H1 (cell line): ENCODE measurements around the gene TMEM72. TPM values are rescaled to one million over a fixed set of nuclear protein-coding genes. Genes with fewer than 3 reads are reported as not detected.

Experiments
- CTCF ChIA-PET: fragments of 300-600 bp; sonication (Branson Sonifier 250); formaldehyde crosslinking; loops from one replicate; lab custom pipeline; 2021; ENCODE audit not compliant: partially characterized antibody; lab: Charles Lee
- POLR2A ChIA-PET: fragments of 300-600 bp; sonication (Branson Sonifier 250); formaldehyde crosslinking; loops from one replicate; lab custom pipeline; 2021; ENCODE audit warnings: inconsistent platforms; ENCODE audit not compliant: partially characterized antibody; lab: Charles Lee
- DNase-seq, 2 experiments: peaks; one replicate each; pipeline versions ENCODE4 v3.0.0 to v3.0.0-alpha.2; 2010 to 2022; ENCODE audit warnings: low spot score in 2 of 2, low read depth in 1 of 2, mixed read lengths in 1 of 2
- FAIRE-seq: peaks from 2 replicates; lab custom pipeline; 2011; peaks lifted over from hg19 to GRCh38; lab: Jason Lieb, UNC
- H2AFZ ChIP-seq: 2 replicates; pipeline ENCODE4 v1.8.1; 2012; ENCODE audit warnings: low read length, inconsistent platforms
- H2AK5ac ChIP-seq: 2 replicates; pipeline ENCODE4 v1.6.1; 2013; ENCODE audit warnings: low read depth, low read length
- H2BK120ac ChIP-seq: replicated peaks from 2 replicates; pipeline ENCODE3; 2013; ENCODE audit warnings: low read depth, low read length, inconsistent platforms
- H2BK12ac ChIP-seq: 2 replicates; pipeline ENCODE4 v1.6.1; 2013; ENCODE audit warnings: low read depth, low read length
- H2BK15ac ChIP-seq: 2 replicates; pipeline ENCODE4 v1.6.1; 2013; ENCODE audit warnings: low read length
- H2BK20ac ChIP-seq: 2 replicates; pipeline ENCODE4 v1.6.1; 2013; ENCODE audit warnings: low read length
- H2BK5ac ChIP-seq: 2 replicates; pipeline ENCODE4 v1.6.1; 2013; ENCODE audit warnings: low read depth, low read length
- H3K14ac ChIP-seq: 2 replicates; pipeline ENCODE4 v1.6.1; 2013; ENCODE audit warnings: inconsistent platforms; ENCODE audit not compliant: insufficient read length
- H3K18ac ChIP-seq: 2 replicates; pipeline ENCODE4 v1.6.1; 2013; ENCODE audit warnings: low read length; ENCODE audit errors: extremely low read depth
- H3K23ac ChIP-seq: 2 replicates; pipeline ENCODE4 v1.6.1; 2013; ENCODE audit warnings: inconsistent platforms; ENCODE audit not compliant: insufficient read length
- H3K23me2 ChIP-seq: 2 replicates; pipeline ENCODE4 v1.6.1; 2013; ENCODE audit warnings: low read depth, low read length
- H3K27ac ChIP-seq: 2 replicates; pipeline ENCODE4 v1.6.1; 2011; ENCODE audit warnings: low read depth, low read length, inconsistent platforms
- H3K27me3 ChIP-seq, 4 experiments: replicated peaks in 1 of 4; 1 replicate in 1 of 4; 2 replicates in 3 of 4; pipeline versions ENCODE4 v1.6.1 to v1.8.1; 2011 to 2013; ENCODE audit warnings: low read length in 3 of 4, mild to moderate bottlenecking in 3 of 4, inconsistent platforms in 2 of 4, mixed read lengths in 2 of 4, moderate library complexity in 1 of 4; ENCODE audit not compliant: control insufficient read depth in 3 of 4, insufficient read depth in 3 of 4; ENCODE audit errors: extremely low read depth in 1 of 4
- H3K36me3 ChIP-seq, 4 experiments: 2 replicates each; pipeline versions ENCODE4 v1.6.1 to v1.8.1; 2011 to 2013; ENCODE audit warnings: mild to moderate bottlenecking in 4 of 4, low read length in 3 of 4, moderate library complexity in 2 of 4, control low read depth in 1 of 4, inconsistent platforms in 1 of 4; ENCODE audit not compliant: insufficient read depth in 4 of 4, control insufficient read depth in 2 of 4
- H3K4ac ChIP-seq: replicated peaks from 2 replicates; pipeline ENCODE3; 2013; ENCODE audit warnings: low read length, low read depth, mixed read lengths, inconsistent platforms; ENCODE audit not compliant: insufficient read length
- H3K4me1 ChIP-seq, 4 experiments: replicated peaks in 1 of 4; 1 replicate in 1 of 4; 2 replicates in 3 of 4; pipeline versions ENCODE4 v1.6.1 to v1.8.1; 2011 to 2013; ENCODE audit warnings: low read length in 3 of 4, inconsistent platforms in 2 of 4, mixed read lengths in 1 of 4; ENCODE audit not compliant: insufficient read depth in 4 of 4, control insufficient read depth in 3 of 4
- H3K4me2 ChIP-seq, 2 experiments: 2 replicates each; pipeline versions ENCODE4 v1.6.1 to v1.8.1; 2011 to 2013; ENCODE audit warnings: low read depth in 2 of 2, low read length in 2 of 2, control low read depth in 1 of 2, inconsistent platforms in 1 of 2, mild to moderate bottlenecking in 1 of 2; ENCODE audit not compliant: insufficient read depth in 1 of 2
- H3K4me3 ChIP-seq, 4 experiments: fragments of 200-600, 300-600 bp in 1 of 4; sonication (generic), shearing (Covaris generic), sonication (Bioruptor Twin) in 1 of 4; 2 replicates each; pipeline versions ENCODE4 v1.5.1 to v1.8.1; 2011 to 2016; ENCODE audit warnings: low read length in 4 of 4, low read depth in 3 of 4, control low read depth in 2 of 4, inconsistent platforms in 2 of 4, mild to moderate bottlenecking in 2 of 4, mixed read lengths in 1 of 4, moderate library complexity in 1 of 4; ENCODE audit not compliant: insufficient read depth in 2 of 4; ENCODE audit errors: extremely low read depth in 1 of 4
- H3K56ac ChIP-seq: replicated peaks from 2 replicates; pipeline ENCODE3; 2013; ENCODE audit warnings: low read depth, mild to moderate bottlenecking, mixed read lengths, low read length, inconsistent platforms; ENCODE audit not compliant: insufficient read length
- H3K79me1 ChIP-seq: 2 replicates; pipeline ENCODE4 v1.6.1; 2013; ENCODE audit warnings: low read depth, low read length, control low read depth
- H3K79me2 ChIP-seq, 2 experiments: 2 replicates each; pipeline versions ENCODE4 v1.6.1 to v1.8.1; 2012 to 2013; ENCODE audit warnings: low read length in 2 of 2, mild to moderate bottlenecking in 2 of 2, inconsistent platforms in 1 of 2; ENCODE audit not compliant: insufficient read depth in 2 of 2, control insufficient read depth in 1 of 2
- H3K9ac ChIP-seq, 4 experiments: replicated peaks in 1 of 4; 1 replicate in 1 of 4; 2 replicates in 3 of 4; pipeline versions ENCODE4 v1.6.1 to v1.8.1; 2011 to 2013; ENCODE audit warnings: low read depth in 3 of 4, low read length in 3 of 4, control low read depth in 2 of 4, mild to moderate bottlenecking in 2 of 4, moderate library complexity in 2 of 4, inconsistent platforms in 1 of 4; ENCODE audit errors: extremely low read depth in 1 of 4
- H3K9me3 ChIP-seq, 2 experiments: 2 replicates each; pipeline versions ENCODE4 v1.6.1 to v1.8.1; 2012 to 2013; ENCODE audit warnings: mild to moderate bottlenecking in 2 of 2, moderate library complexity in 2 of 2, control low read depth in 1 of 2, inconsistent platforms in 1 of 2, low read depth in 1 of 2, low read length in 1 of 2, mixed read lengths in 1 of 2; ENCODE audit not compliant: insufficient read depth in 2 of 2
- H4K20me1 ChIP-seq, 2 experiments: replicated peaks in 1 of 2; 2 replicates each; pipeline versions ENCODE3 to v1.8.1; 2011 to 2013; ENCODE audit warnings: inconsistent platforms in 2 of 2, low read length in 2 of 2, mild to moderate bottlenecking in 1 of 2; ENCODE audit not compliant: insufficient read depth in 2 of 2, control insufficient read depth in 1 of 2
- H4K5ac ChIP-seq: 2 replicates; pipeline ENCODE4 v1.6.1; 2013; ENCODE audit warnings: low read length, low read depth, mixed read lengths, inconsistent platforms; ENCODE audit not compliant: insufficient read length
- H4K8ac ChIP-seq: 2 replicates; pipeline ENCODE4 v1.8.0; 2013; ENCODE audit warnings: mild to moderate bottlenecking, moderate library complexity, low read length, inconsistent platforms; ENCODE audit not compliant: insufficient read depth; ENCODE audit errors: extremely low read depth
- H4K91ac ChIP-seq: replicated peaks from 2 replicates; pipeline ENCODE3; 2013; ENCODE audit warnings: low read length, mixed read lengths, inconsistent platforms; ENCODE audit not compliant: insufficient read length
- ATF3 ChIP-seq: IDR thresholded peaks from 2 replicates; pipeline ENCODE4 v1.6.1; 2011; ENCODE audit warnings: low read depth, mild to moderate bottlenecking, low read length; ENCODE audit not compliant: insufficient read depth
- BRCA1 ChIP-seq: IDR thresholded peaks from 2 replicates; pipeline ENCODE4 v1.6.1; 2012; ENCODE audit warnings: low read depth, low read length, improper control_type of control experiment
- CBX5 ChIP-seq: fragments of 300-800, 300-1000 bp; sonication (generic); IDR thresholded peaks from 2 replicates; pipeline ENCODE4 v1.7.1; 2016; ENCODE audit warnings: antibody characterized with exemption, low read length, low read depth
- CREB1 ChIP-seq: IDR thresholded peaks from 2 replicates; pipeline ENCODE4 v1.6.1; 2012; ENCODE audit warnings: inconsistent platforms
- TBP ChIP-seq: IDR thresholded peaks from 2 replicates; pipeline ENCODE4 v1.6.1; 2011; ENCODE audit warnings: low read depth, low read length, improper control_type of control experiment
- TCF12 ChIP-seq: IDR thresholded peaks from 2 replicates; pipeline ENCODE4 v1.6.1; 2011; ENCODE audit warnings: low read depth, mild to moderate bottlenecking, low read length
- USF2 ChIP-seq: IDR thresholded peaks from 2 replicates; pipeline ENCODE4 v1.6.1; 2011; ENCODE audit warnings: low read length, improper control_type of control experiment
- YY1 ChIP-seq: IDR thresholded peaks from 2 replicates; pipeline ENCODE4 v1.6.1; 2011; ENCODE audit warnings: low read depth, mild to moderate bottlenecking, low read length
- WGBS, 2 experiments: shearing (Covaris generic) in 1 of 2; methylation state at CpG; one replicate each; pipeline versions ENCODE4 v1.1.6 to v1.1.7; 2013 to 2015; ENCODE audit warnings: low lambda C conversion rate in 2 of 2, mixed read lengths in 2 of 2, inconsistent platforms in 1 of 2, low coverage in 1 of 2, missing lambda C conversion rate in 1 of 2; ENCODE audit not compliant: insufficient replicate concordance in 2 of 2, insufficient coverage in 1 of 2, insufficient read length in 1 of 2; ENCODE audit errors: extremely low coverage in 1 of 2, missing lambda C conversion rate in 1 of 2; 5-methylcytosine and 5-hydroxymethylcytosine counted together
- polyA plus RNA-seq, 7 experiments: library from polyadenylated mRNA; depleted of rRNA in 3 of 7; stranded (reverse) in 5 of 7; unstranded in 2 of 7; fragments of >200 nt in 5 of 7; fragments of 200-250 nt in 2 of 7; gene quantifications; 1 replicate in 5 of 7; 2 replicates in 1 of 7; 4 replicates in 1 of 7; pipeline versions ENCODE4 v1.2.1 to v1.2.3, GENCODE V29; 2011 to 2013; ENCODE audit warnings: missing spikeins in 2 of 7, mixed read lengths in 2 of 7
- total RNA-seq: library from RNA; stranded (reverse); fragmentation: NEBNext Ultra II Directional; extraction: Animal tissue kit (Norgen Biotek cat#: 25700); gene quantifications from 2 replicates; pipeline ENCODE4 v1.2.1, GENCODE V29; 2021

Gene TMEM72
- total and polyA plus RNA-seq, 2 of the 8 experiments (the other 6 are each of a cell fraction or from before 2014, with no cell fraction given), result not detected

GRCh38 chr10:44920252-44920651, 9.1 kb downstream of the TMEM72 start:
- no peak overlapping the region for H3K23ac ChIP-seq
- 91% methylated on average over 3 of the region's 3 CpGs; no CpG with 5 or more reads in 1 of the 2 experiments for WGBS, 2 experiments
- H3K9me3 ChIP-seq, result peaks cover 0 to 5% of the 10 kb centered on the region in 2 experiments; a peak in 2 of 4 replicates
- no peaks in the 10 kb centered on the region for H3K79me1 ChIP-seq
- no peak overlapping the region for H4K5ac ChIP-seq
- no peak overlapping the region for H3K4ac ChIP-seq
- peaks cover 0 to 7% (median 0%) of the 10 kb centered on the region in 4 experiments; a peak in 1 of 7 replicates for H3K4me1 ChIP-seq
- no peak overlapping the region for H4K91ac ChIP-seq
- H3K79me2 ChIP-seq, result no peaks in the 10 kb centered on the region
- ChIA-PET CTCF (interaction anchor here (0.6 to 6.0 kb wide), 9 partner anchors 15 to 1296 kb away, joined by 3 to 35 read pairs (median 3); no protein-coding TSS in a partner anchor), POLR2A (no interaction called here)
- DNase-seq (peak in 1 of 2 experiments; percentile 4), FAIRE-seq (no peak)
- no peaks in the 10 kb centered on the region; a peak in 1 of 8 replicates for H3K36me3 ChIP-seq
- H3K4me2 ChIP-seq, result no peak overlapping the region
- H2BK120ac ChIP-seq, result no peak overlapping the region
- peaks cover 0 to 6% (median 2%) of the 10 kb centered on the region in 4 experiments; a peak in 2 of 7 replicates for H3K27me3 ChIP-seq
- no peak overlapping the region for H2AFZ ChIP-seq
- no peaks in the 10 kb centered on the region for H4K20me1 ChIP-seq
- H3K4me3 ChIP-seq, result no peak overlapping the region
- H2BK20ac ChIP-seq, result no peak overlapping the region
- H2AK5ac ChIP-seq, result no peak overlapping the region
- no peak overlapping the region for H3K27ac ChIP-seq
- H4K8ac ChIP-seq, result no peak overlapping the region
- no peak overlapping the region for H2BK5ac ChIP-seq
- no peak overlapping the region for H3K56ac ChIP-seq
- no peak overlapping the region for H2BK15ac ChIP-seq
- no peak for TF ChIP-seq ATF3
- no peak for TF ChIP-seq TCF12
- no peak for TF ChIP-seq CBX5
- TF ChIP-seq BRCA1, result no peak
- no peak for TF ChIP-seq USF2
- TF ChIP-seq CREB1, result no peak
- TF ChIP-seq YY1, result no peak
- no peak for TF ChIP-seq TBP
- H3K9ac ChIP-seq, result no peak overlapping the region
- no peak overlapping the region for H2BK12ac ChIP-seq
- no peak overlapping the region for H3K18ac ChIP-seq
- no peak overlapping the region for H3K14ac ChIP-seq
- no peaks in the 10 kb centered on the region for H3K23me2 ChIP-seq
